Activated CD8-positive, alpha-beta memory T cell treated with anti-CD3 and anti-CD28 coated beads for 36 hours (primary cell): ENCODE measurements around the gene ACVR1. TPM values are rescaled to one million over a fixed set of nuclear protein-coding genes. Genes with fewer than 3 reads are reported as not detected.

ENCODE experiments used
- CTCF ChIA-PET: fragments of 350-600 bp; sonication (Branson Sonifier 250); formaldehyde crosslinking; loops from one replicate; lab custom pipeline; 2021; ENCODE audit warnings: antibody characterized with exemption; lab: Charles Lee
- POLR2A ChIA-PET: fragments of 350-600 bp; sonication (Branson Sonifier 250); formaldehyde crosslinking; loops from one replicate; lab custom pipeline; 2021; ENCODE audit warnings: antibody characterized with exemption; lab: Charles Lee
- total RNA-seq, 2 experiments: library from RNA; stranded (reverse); gene quantifications; one replicate each; pipeline ENCODE4 v1.2.3, GENCODE V29; 2021

The ACVR1 gene
- total RNA-seq, 2 experiments from 2014 or later = 12.7 to 13.8 TPM

GRCh38 chr2:157868993-157869392 lies 7.1 kb downstream of the ACVR1 start:
- CTCF ChIA-PET = interaction anchor here (0.6 kb wide), 1 partner anchor 138 kb away, joined by 4 read pairs; no protein-coding TSS in a partner anchor
- POLR2A ChIA-PET = no interaction called here

- CTCF ChIA-PET = interaction anchor here (0.6 kb wide), 1 partner anchor 30 kb away, joined by 3 read pairs; no protein-coding TSS in a partner anchor
- POLR2A ChIA-PET = interaction anchor here (0.7 kb wide), 1 partner anchor 30 kb away, joined by 4 read pairs; no protein-coding TSS in a partner anchor
Observed at GRCh38 chr2:157867703-157868102, 8.4 kb downstream of the ACVR1 start.

GRCh38 chr2:157866666-157867642 lies 9.2 kb downstream of the ACVR1 start:
- POLR2A ChIA-PET = no interaction called here

GRCh38 chr2:157866202-157866601 lies 9.9 kb downstream of the ACVR1 start:
- POLR2A ChIA-PET = no interaction called here
- CTCF ChIA-PET = interaction anchor here (1.3 kb wide), 1 partner anchor 11 kb away, joined by 5 read pairs; the partner anchor contains the start of gene ACVR1

More at GRCh38 chr2:157866666-157867642, 9.2 kb downstream of the ACVR1 start:
- CTCF ChIA-PET = interaction anchor here (1.3 kb wide), 1 partner anchor 10 kb away, joined by 5 read pairs; the partner anchor contains the start of gene ACVR1

GRCh38 chr2:157864857-157865430 lies 11.2 kb downstream of the ACVR1 start:
- CTCF ChIA-PET = interaction anchor here (1.1 to 1.5 kb wide), 4 partner anchors 10 to 36 kb away, joined by 3 to 7 read pairs (median 4); partner anchors contain the start of gene ACVR1
- POLR2A ChIA-PET = interaction anchor here (0.7 to 2.3 kb wide), 4 partner anchors 9 to 593 kb away, joined by 3 to 20 read pairs (median 6); partner anchors contain the start of gene ACVR1

GRCh38 chr2:157858846-157859245 lies 17.3 kb downstream of the ACVR1 start:
- ChIA-PET POLR2A (no interaction called here), CTCF (no interaction called here)

GRCh38 chr2:157857881-157858280 lies 18.2 kb downstream of the ACVR1 start:
- ChIA-PET CTCF (interaction anchor here (1.3 kb wide), 1 partner anchor 14 kb away, joined by 3 read pairs; no protein-coding TSS in a partner anchor), POLR2A (no interaction called here)

- ChIA-PET POLR2A (interaction anchor here (0.6 to 1.1 kb wide), 2 partner anchors 9 to 20 kb away, joined by 3 read pairs; partner anchors contain the start of gene ACVR1), CTCF (no interaction called here)
Observed at GRCh38 chr2:157856187-157856515, 20.0 kb downstream of the ACVR1 start.

GRCh38 chr2:157853820-157854219 lies 22.3 kb downstream of the ACVR1 start:
- ChIA-PET POLR2A (interaction anchor here (0.6 kb wide), 1 partner anchor 180 kb away, joined by 8 read pairs; no protein-coding TSS in a partner anchor), CTCF (interaction anchor here (0.6 to 1.7 kb wide), 3 partner anchors 11 to 39 kb away, joined by 3 to 6 read pairs (median 3); partner anchors contain the start of gene ACVR1)

- POLR2A ChIA-PET = interaction anchor here (0.6 kb wide), 1 partner anchor 179 kb away, joined by 8 read pairs; no protein-coding TSS in a partner anchor
- CTCF ChIA-PET = interaction anchor here (0.8 kb wide), 1 partner anchor 40 kb away, joined by 3 read pairs; no protein-coding TSS in a partner anchor
Observed at GRCh38 chr2:157853211-157853610, 22.9 kb downstream of the ACVR1 start.

- ChIA-PET POLR2A (no interaction called here), CTCF (no interaction called here)
Observed at GRCh38 chr2:157849591-157849990, 26.5 kb downstream of the ACVR1 start.

GRCh38 chr2:157848213-157848612 lies 27.9 kb downstream of the ACVR1 start:
- ChIA-PET CTCF (no interaction called here), POLR2A (no interaction called here)

GRCh38 chr2:157845081-157845480 lies 31.0 kb downstream of the ACVR1 start:
- ChIA-PET CTCF (no interaction called here), POLR2A (no interaction called here)

GRCh38 chr2:157843935-157844334 lies 32.2 kb downstream of the ACVR1 start:
- CTCF ChIA-PET = interaction anchor here (1.1 kb wide), 1 partner anchor 16 kb away, joined by 5 read pairs; no protein-coding TSS in a partner anchor
- POLR2A ChIA-PET = no interaction called here

GRCh38 chr2:157843081-157843480 lies 33.0 kb downstream of the ACVR1 start:
- ChIA-PET CTCF (no interaction called here), POLR2A (no interaction called here)

- ChIA-PET CTCF (no interaction called here), POLR2A (no interaction called here)
Observed at GRCh38 chr2:157842106-157842879, 33.8 kb downstream of the ACVR1 start.

- CTCF ChIA-PET = no interaction called here
- POLR2A ChIA-PET = no interaction called here
Observed at GRCh38 chr2:157841485-157841884, 34.6 kb downstream of the ACVR1 start.

GRCh38 chr2:157840568-157841156 lies 35.5 kb downstream of the ACVR1 start:
- CTCF ChIA-PET = no interaction called here
- POLR2A ChIA-PET = no interaction called here
